ENCODE results near the gene CYP3A5. TPM values are rescaled to one million over a fixed set of nuclear protein-coding genes. Genes with fewer than 3 reads are reported as not detected.
"Not testable (repeated sequence)": the region's sequence is repeated elsewhere in the genome, so short reads cannot be mapped to it uniquely, and the experiment has no call there.

The CYP3A5 gene
- polyA plus RNA-seq, 2 of the 4 experiments (the other 2 are of a cell fraction), result 2.3 to 9.7 TPM

DNA sequence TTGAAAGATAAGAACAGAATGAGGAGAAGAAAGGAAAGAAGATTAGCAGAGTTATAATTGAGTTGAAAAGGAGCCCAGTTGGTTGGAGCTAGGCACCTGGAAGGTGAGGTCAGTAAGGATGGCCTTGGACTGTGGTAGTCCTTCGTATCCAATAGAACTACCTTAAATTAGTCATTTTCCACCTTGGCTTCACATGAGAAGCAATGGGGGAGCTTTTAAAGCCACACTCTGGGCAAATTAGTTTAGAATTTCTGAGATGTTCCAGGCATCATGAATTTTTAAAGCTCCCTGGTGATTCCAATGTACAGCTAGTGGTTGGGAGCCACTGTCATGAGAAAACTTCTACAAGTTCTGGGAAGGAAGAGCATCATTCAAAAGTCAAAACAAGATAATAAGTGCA lies 27.3 kb upstream of the CYP3A5 start:
- H3K4me3 ChIP-seq, result no peak overlapping the region
- TF ChIP-seq POLR2A (IDR thresholded peaks at IDR 0.05; ENCODE audit: low read length) (no peak), TFCP2L1 (CRISPR knock-in tag; IDR thresholded peaks at IDR 0.05) (no peak), ZC3H11A (IDR thresholded peaks at IDR 0.05) (no peak)
- H3K9me3 ChIP-seq, result no peaks in the 10 kb centered on the region
- DNase-seq (ENCODE audit: low read depth in 1 of 2, low spot score in 1 of 2) (no peak), FAIRE-seq (no peak), ATAC-seq (no peak)
- CTCF ChIA-PET, result no interaction called here
- 70% methylated on average over 1 of the region's 1 CpG for WGBS (ENCODE audit: missing lambda C conversion rate)
- POLR2A ChIA-PET, result no interaction called here
- no peak overlapping the region for H3K27ac ChIP-seq
- H3K4me1 ChIP-seq, result no peaks in the 10 kb centered on the region
- H3K4me2 ChIP-seq, result no peak overlapping the region

DNA sequence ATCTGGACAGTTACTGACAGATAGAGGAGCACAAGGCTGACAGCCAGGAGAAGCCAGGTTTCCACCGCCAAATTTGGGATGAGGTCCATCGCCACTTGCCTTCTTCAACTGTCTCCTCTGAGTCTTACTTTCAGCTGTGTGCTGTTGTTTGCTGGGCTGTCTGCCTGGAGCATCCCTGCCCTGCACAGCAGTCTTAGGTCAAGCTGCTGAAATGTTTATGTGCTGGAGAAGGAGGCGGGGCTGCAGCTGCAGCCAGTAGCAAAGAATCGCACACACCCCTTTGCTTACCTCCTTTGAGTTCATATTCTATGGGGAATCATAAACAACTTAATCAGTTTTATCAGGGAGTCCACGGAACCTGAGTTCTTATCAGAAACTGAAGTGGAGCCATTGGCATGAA lies 20.1 kb upstream of the CYP3A5 start:
- ChIA-PET CTCF (interaction anchor here (0.7 kb wide), 1 partner anchor 74 kb away, joined by 3 read pairs; no protein-coding TSS in a partner anchor), POLR2A (no interaction called here)
- no peak for DNase-seq (ENCODE audit: low read depth in 1 of 2, low spot score in 1 of 2)
- TF ChIP-seq, protein P1, sequence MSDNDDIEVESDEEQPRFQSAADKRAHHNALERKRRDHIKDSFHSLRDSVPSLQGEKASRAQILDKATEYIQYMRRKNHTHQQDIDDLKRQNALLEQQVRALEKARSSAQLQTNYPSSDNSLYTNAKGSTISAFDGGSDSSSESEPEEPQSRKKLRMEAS (IDR thresholded peaks at IDR 0.05), result no peak
- no peak for TF ChIP-seq CHD4 (IDR thresholded peaks at IDR 0.05; ENCODE audit: borderline replicate concordance)
- TF ChIP-seq HEYL (CRISPR knock-in tag; IDR thresholded peaks at IDR 0.05), result no peak
- no peak for TF ChIP-seq KDM5A (IDR thresholded peaks at IDR 0.05)
- no peak for TF ChIP-seq CHD2 (IDR thresholded peaks at IDR 0.05; ENCODE audit: low read length, partially characterized antibody)
- peak overlapping the region; percentile 89 for H3K4me2 ChIP-seq
- no peak overlapping the region for H3K4me3 ChIP-seq
- no peak for FAIRE-seq
- WGBS (ENCODE audit: missing lambda C conversion rate), result 29% methylated on average over 5 of the region's 5 CpGs
- H3K9me3 ChIP-seq, result no peaks in the 10 kb centered on the region
- H3K4me1 ChIP-seq, result peaks cover 26% of the 10 kb centered on the region
- peak overlapping the region; percentile 77 to 81; a peak in 5 of 6 replicates for H3K27ac ChIP-seq
- ATAC-seq, result peak; percentile 55 to 75

DNA sequence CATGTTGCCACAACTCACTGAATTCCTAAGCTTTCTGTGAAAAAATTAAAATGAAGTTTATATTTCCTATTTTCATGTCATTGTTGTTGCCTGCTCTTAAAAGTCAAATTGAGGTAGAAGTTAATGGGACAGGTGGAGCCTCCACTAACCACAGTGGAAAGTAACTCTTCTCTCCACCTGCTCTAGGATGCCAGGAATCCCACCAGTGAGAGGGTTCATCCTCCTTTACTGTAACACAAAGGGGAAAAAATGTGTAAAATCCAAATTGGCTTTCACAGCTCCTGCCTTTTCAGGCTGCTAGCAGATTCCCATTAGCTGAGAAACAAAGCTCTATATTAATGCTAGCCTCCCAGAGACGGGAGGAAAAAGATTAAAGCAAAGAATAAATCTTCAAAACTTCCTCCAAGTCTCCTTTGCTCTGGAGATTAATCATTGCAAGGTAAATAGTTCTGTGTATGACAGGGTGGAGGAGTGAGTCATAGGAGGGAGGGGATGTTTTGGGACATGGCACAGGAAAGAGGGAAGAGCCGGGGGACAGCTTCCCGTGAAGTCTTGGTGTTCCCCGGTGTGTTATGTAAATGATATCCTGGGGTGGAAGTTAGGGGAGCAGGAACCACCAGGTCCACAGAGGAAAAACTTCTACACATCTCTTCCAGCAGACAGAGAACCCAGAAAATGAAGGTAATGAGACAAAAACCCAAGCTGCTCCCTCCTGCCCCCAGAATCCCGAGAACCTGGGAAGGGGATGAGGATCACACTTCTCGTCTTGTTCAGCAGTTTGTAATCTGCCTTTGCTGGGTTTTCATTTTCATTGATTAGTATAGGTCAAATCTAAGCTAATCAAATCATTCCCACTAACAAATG lies 19.3 kb upstream of the CYP3A5 start:
- Histone ChIP-seq H3K27ac (peak overlapping the region; percentile 79 to 81), H3K4me1 (peaks cover 34% of the 10 kb centered on the region), H3K4me2 (peak overlapping the region; percentile 89), H3K4me3 (peak overlapping the region; percentile 29; the same call in 2 of the 3 replicates)
- 8% methylated on average over 6 of the region's 6 CpGs for WGBS (ENCODE audit: missing lambda C conversion rate)
- CTCF ChIA-PET, result interaction anchor here (0.7 to 0.9 kb wide), 2 partner anchors 68 to 75 kb away, joined by 3 read pairs; no protein-coding TSS in a partner anchor
- POLR2A ChIA-PET, H3K9me3 ChIP-seq: not testable (repeated sequence)
- ATAC-seq, result peak; percentile 97
- DNase-seq (ENCODE audit: low read depth in 1 of 2, low spot score in 1 of 2), result peak in 1 of 2 experiments; percentile 57
- FAIRE-seq, result peak; percentile 80

DNA sequence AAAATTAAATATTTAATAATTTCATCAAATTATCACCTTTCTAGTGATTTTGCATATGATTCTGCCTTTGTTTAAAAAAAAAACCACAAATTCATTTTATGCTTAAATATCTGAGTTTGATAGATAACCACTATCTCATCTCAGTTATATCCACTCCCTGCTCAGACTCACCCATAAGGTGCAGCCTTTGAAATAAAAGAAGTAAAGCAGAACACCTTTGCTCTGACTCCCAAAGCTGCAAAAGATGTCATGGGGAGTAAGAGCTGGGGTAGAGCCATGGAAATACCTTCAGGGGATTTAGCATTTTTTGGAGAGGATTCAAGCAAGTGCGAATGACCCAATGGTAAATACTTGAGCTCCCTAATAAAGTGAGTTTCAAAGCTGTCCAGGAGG lies 15.1 kb upstream of the CYP3A5 start:
- Histone ChIP-seq H3K4me2 (peak overlapping the region; percentile 45), H3K4me3 (no peak overlapping the region), H3K9me3 (no peaks in the 10 kb centered on the region), H3K27ac (peak overlapping the region; percentile 26 to 32; a peak in 3 of 6 replicates), H3K4me1 (peaks cover 44% of the 10 kb centered on the region)
- DNase-seq (ENCODE audit: low read depth in 1 of 2, low spot score in 1 of 2), result no peak
- CTCF ChIA-PET, result interaction anchor here (0.7 to 1.0 kb wide), 2 partner anchors 18 to 29 kb away, joined by 3 read pairs; no protein-coding TSS in a partner anchor
- WGBS (ENCODE audit: missing lambda C conversion rate), result 55% methylated on average over 1 of the region's 1 CpG
- FAIRE-seq, result no peak
- no peak for ATAC-seq
- POLR2A ChIA-PET, result interaction anchor here (0.9 kb wide), 1 partner anchor 225 kb away, joined by 3 read pairs; the partner anchor contains the start of gene TRIM4
- TF ChIP-seq MAFK (IDR thresholded peaks at IDR 0.05; ENCODE audit: partially characterized antibody) (no peak), POLR2A (IDR thresholded peaks at IDR 0.05; ENCODE audit: low read length) (no peak), ESRRA (IDR thresholded peaks at IDR 0.05; ENCODE audit: borderline replicate concordance, low read length) (no peak)

DNA sequence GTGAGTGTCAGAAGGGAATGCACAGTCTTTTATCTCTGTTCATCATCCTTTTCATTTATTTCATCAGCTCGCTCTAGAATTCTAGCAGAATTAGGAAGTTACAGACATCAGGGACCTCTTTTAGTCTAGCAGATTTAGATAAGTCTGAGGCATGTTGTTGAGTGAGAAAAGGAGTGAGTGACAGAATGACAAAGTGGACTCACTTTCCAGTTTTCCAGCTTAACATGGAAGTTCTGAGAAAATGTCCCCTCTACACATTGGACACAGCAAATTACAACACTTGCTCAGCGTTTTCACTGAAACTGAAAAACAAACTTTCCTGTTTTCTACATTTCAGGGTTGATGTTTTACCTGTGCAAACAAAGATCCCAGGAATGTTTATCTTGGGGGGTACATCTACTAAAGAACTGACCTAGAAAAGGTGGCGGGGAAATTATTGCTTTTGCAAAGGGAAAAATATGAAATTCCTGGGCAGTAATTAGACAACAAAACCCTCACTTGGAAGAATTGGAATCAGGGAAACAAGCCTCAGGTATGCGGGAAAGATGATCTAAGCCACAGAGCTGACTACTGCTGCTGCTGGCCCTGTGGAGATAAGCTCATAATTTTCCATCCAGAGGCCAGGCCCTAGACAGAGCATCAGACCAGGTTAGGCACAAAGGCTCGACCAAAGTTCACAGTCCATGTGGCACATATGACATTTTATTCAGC lies 14.6 kb upstream of the CYP3A5 start:
- no peak for FAIRE-seq
- TF ChIP-seq RARB (CRISPR knock-in tag; IDR thresholded peaks at IDR 0.05) (no peak), POLR2A (IDR thresholded peaks at IDR 0.05; ENCODE audit: low read length) (no peak), EP300 (IDR thresholded peaks at IDR 0.05) (no peak), RCOR1 (IDR thresholded peaks at IDR 0.05; ENCODE audit: low read depth, low read length) (no peak), POLR2AphosphoS2 (conservative IDR thresholded peaks at IDR 0.05; ENCODE audit: low read length) (no peak), BHLHE40 (IDR thresholded peaks at IDR 0.05; ENCODE audit: low read depth, low read length) (no peak), CEBPB (IDR thresholded peaks at IDR 0.05) (no peak), CHD4 (IDR thresholded peaks at IDR 0.05; ENCODE audit: borderline replicate concordance) (no peak), NFE2L2 (conservative IDR thresholded peaks at IDR 0.05; ENCODE audit: low read length) (no peak), MAZ (IDR thresholded peaks at IDR 0.05; ENCODE audit: borderline replicate concordance, low read depth, low read length) (no peak), ESRRA (IDR thresholded peaks at IDR 0.05; ENCODE audit: borderline replicate concordance, low read length) (no peak), ZC3H11A (IDR thresholded peaks at IDR 0.05) (no peak), FOXS1 (CRISPR knock-in tag; IDR thresholded peaks at IDR 0.05) (no peak)
- TF ChIP-seq, protein P2, sequence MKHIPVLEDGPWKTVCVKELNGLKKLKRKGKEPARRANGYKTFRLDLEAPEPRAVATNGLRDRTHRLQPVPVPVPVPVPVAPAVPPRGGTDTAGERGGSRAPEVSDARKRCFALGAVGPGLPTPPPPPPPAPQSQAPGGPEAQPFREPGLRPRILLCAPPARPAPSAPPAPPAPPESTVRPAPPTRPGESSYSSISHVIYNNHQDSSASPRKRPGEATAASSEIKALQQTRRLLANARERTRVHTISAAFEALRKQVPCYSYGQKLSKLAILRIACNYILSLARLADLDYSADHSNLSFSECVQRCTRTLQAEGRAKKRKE (CRISPR knock-in tag; IDR thresholded peaks at IDR 0.05; ENCODE audit: low read depth), result no peak
- TF ChIP-seq, protein P3, sequence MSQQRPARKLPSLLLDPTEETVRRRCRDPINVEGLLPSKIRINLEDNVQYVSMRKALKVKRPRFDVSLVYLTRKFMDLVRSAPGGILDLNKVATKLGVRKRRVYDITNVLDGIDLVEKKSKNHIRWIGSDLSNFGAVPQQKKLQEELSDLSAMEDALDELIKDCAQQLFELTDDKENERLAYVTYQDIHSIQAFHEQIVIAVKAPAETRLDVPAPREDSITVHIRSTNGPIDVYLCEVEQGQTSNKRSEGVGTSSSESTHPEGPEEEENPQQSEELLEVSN (IDR thresholded peaks at IDR 0.05; ENCODE audit: borderline replicate concordance, low read depth), result no peak
- TF ChIP-seq, protein P4, sequence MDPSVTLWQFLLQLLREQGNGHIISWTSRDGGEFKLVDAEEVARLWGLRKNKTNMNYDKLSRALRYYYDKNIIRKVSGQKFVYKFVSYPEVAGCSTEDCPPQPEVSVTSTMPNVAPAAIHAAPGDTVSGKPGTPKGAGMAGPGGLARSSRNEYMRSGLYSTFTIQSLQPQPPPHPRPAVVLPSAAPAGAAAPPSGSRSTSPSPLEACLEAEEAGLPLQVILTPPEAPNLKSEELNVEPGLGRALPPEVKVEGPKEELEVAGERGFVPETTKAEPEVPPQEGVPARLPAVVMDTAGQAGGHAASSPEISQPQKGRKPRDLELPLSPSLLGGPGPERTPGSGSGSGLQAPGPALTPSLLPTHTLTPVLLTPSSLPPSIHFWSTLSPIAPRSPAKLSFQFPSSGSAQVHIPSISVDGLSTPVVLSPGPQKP (IDR thresholded peaks at IDR 0.05; ENCODE audit: low read depth, low read length), result no peak
- CTCF ChIA-PET, result interaction anchor here (1.0 kb wide), 1 partner anchor 28 kb away, joined by 3 read pairs; no protein-coding TSS in a partner anchor
- WGBS (ENCODE audit: missing lambda C conversion rate), result 40% methylated on average over 5 of the region's 5 CpGs
- Histone ChIP-seq H3K4me2 (peak overlapping the region; percentile 45), H3K4me1 (peaks cover 38% of the 10 kb centered on the region), H3K9me3 (no peaks in the 10 kb centered on the region), H3K27ac (peak overlapping the region; percentile 26 to 60; a peak in 4 of 6 replicates), H3K4me3 (no peak overlapping the region)
- POLR2A ChIA-PET, result interaction anchor here (0.9 kb wide), 1 partner anchor 225 kb away, joined by 3 read pairs; the partner anchor contains the start of gene TRIM4
- ATAC-seq, result no peak
- DNase-seq (ENCODE audit: low read depth in 1 of 2, low spot score in 1 of 2), result no peak

Data from A549 (cell line).